Panc1 (cell line): ENCODE results near the gene TOM1.

Experiments used
- CTCF ChIP-seq: fragments of 450-650 bp; IDR thresholded peaks from 2 replicates; pipeline ENCODE4 v1.5.1; 2017; ENCODE audit warnings: mild to moderate bottlenecking
- POLR2AphosphoS5 ChIP-seq: IDR thresholded peaks from 2 replicates; pipeline ENCODE4 v1.6.1; 2012; ENCODE audit warnings: mild to moderate bottlenecking, low read depth, low read length, moderate library complexity
- REST ChIP-seq, 2 experiments: IDR thresholded peaks; 2 replicates each; pipeline ENCODE4 v1.6.1; 2011 to 2012; ENCODE audit warnings: low read depth in 2 of 2, control low read depth in 1 of 2, low read length in 1 of 2, mild to moderate bottlenecking in 1 of 2, moderate library complexity in 1 of 2; ENCODE audit not compliant: insufficient read depth in 1 of 2
- TCF7L2 ChIP-seq: IDR thresholded peaks from 2 replicates; pipeline ENCODE4 v1.6.1; 2011; ENCODE audit warnings: mild to moderate bottlenecking, low read depth, low read length, inconsistent platforms

GRCh38 chr22:35266277-35266676, 33.4 kb upstream of the TOM1 start:
- TF ChIP-seq POLR2AphosphoS5 (no peak), CTCF (no peak), REST (IDR thresholded peaks at IDR 0.05; ENCODE audit: insufficient read depth in 1 of 2, low read depth in 2 of 2, low read length in 1 of 2) (no peak), TCF7L2 (no peak)
